T47D (cell line): ENCODE data around the gene PCSK7.
"Not testable (repeated sequence)": the region's sequence is repeated elsewhere in the genome, so short reads cannot be mapped to it uniquely, and the experiment has no call there.

Experiments
- DNase-seq, 2 experiments: peaks; one replicate each; pipeline versions ENCODE4 v3.0.0 to v3.0.0-alpha.2; 2011 to 2012; ENCODE audit warnings: low read depth in 1 of 2, low spot score in 1 of 2
- JUND ChIP-seq: IDR thresholded peaks from 2 replicates; pipeline ENCODE4 v1.6.1; 2012; ENCODE audit warnings: low read depth
- in situ Hi-C: cut with HindIII; loops from 2 replicates; pipeline ENCODE4 v1.10.0; 2016; ENCODE audit warnings: low sequenced_read_pairs, low pct_unique_long_range_greater_than_20kb

Gene PCSK7

GRCh38 chr11:117219001-117219400, 12.9 kb downstream of the PCSK7 start:
- no peak for TF ChIP-seq JUND
- no peak for DNase-seq
- in situ Hi-C loops, result no loop called here

- DNase-seq, result no peak
- no peak for TF ChIP-seq JUND
- in situ Hi-C loops, result no loop called here
These were observed 13.5 kb downstream of the PCSK7 start for GRCh38 chr11:117218133-117218915.

- TF ChIP-seq JUND, result no peak
- in situ Hi-C loops, result no loop called here
- DNase-seq, result no peak
These were observed 14.5 kb downstream of the PCSK7 start for GRCh38 chr11:117217141-117218084.

GRCh38 chr11:117214404-117215110, 17.3 kb downstream of the PCSK7 start:
- DNase-seq, result no peak
- in situ Hi-C loops, result no loop called here
- no peak for TF ChIP-seq JUND

- no peak for TF ChIP-seq JUND
- no peak for DNase-seq
- in situ Hi-C loops, result no loop called here
These were observed 19.0 kb downstream of the PCSK7 start for GRCh38 chr11:117212697-117213355.

GRCh38 chr11:117210620-117211019, 21.3 kb downstream of the PCSK7 start:
- in situ Hi-C loops, result no loop called here
- DNase-seq, result no peak
- TF ChIP-seq JUND, result no peak

- in situ Hi-C loops, DNase-seq: not testable (repeated sequence)
These were observed 22.3 kb downstream of the PCSK7 start for GRCh38 chr11:117209351-117210125.

GRCh38 chr11:117208710-117209109, 23.2 kb downstream of the PCSK7 start:
- DNase-seq, in situ Hi-C loops: not testable (repeated sequence)

GRCh38 chr11:117207481-117207880, 24.4 kb downstream of the PCSK7 start:
- DNase-seq, in situ Hi-C loops: not testable (repeated sequence)

- not testable (repeated sequence) for DNase-seq
These were observed 25.0 kb downstream of the PCSK7 start for GRCh38 chr11:117206859-117207258.

GRCh38 chr11:117206111-117206510, 25.8 kb downstream of the PCSK7 start:
- in situ Hi-C loops, DNase-seq: not testable (repeated sequence)

More at GRCh38 chr11:117206859-117207258, 25.0 kb downstream of the PCSK7 start:
- in situ Hi-C loops, result not testable (repeated sequence)
